Activated T-cell treated with anti-CD3 and anti-CD28 coated beads for 48 hours (primary cell): ENCODE results near the gene RNF181.
"Not testable (repeated sequence)": the region's sequence is repeated elsewhere in the genome, so short reads cannot be mapped to it uniquely, and the experiment has no call there.

Experiments
- DNase-seq: peaks from one replicate; pipeline ENCODE4 v3.0.0-alpha.2; 2020; ENCODE audit warnings: low read depth

The RNF181 gene

DNA sequence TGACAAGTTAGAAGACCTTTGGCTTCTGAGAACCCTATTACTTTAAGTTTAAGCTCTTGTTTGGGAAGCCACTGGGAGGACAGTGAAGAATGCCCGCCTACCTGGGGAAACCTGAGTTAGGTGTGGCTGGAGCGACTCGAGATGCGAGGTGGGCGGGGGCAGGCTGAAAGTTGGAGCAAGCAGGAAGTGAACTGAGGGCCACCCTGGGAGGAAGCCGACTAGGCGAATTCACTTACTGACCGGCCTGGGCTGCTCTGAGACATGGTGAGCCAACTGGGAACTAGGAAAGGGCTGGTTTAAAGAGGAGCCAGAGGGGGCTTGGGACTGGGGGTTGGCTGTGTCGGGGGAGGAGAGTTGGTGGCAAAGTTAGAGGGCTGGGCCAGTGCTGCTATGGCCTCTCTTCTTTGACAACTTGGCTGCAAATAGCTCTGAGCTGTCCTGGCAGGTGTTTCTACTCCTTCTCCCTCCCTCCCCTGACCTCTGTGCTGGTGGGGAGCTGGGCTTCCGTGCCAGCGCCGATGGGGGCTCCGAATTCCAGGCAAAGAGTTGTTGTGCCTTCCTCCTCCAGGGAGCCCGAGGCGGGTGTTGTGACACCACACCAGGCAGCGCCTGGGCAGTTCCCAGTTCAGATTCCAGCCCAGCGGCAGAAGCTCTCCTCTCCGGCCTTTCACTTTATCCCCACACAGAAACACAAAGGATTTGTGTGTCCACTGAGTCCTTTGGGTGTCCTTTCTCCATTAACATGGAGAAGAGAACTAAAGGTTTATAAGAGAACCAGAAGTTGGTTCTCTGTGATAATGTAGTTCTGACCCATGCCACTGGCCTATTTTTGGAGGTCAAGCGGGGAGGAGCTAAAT, 17.9 kb upstream of the RNF181 start, which contains the start of gene VAMP8:
Gene VAMP8, plus strand, starts transcription at position 201 of the 857 bp plus-strand sequence. Its CDS starts 61 bp downstream, at position 262.
- DNase-seq = peak; percentile 58

DNA sequence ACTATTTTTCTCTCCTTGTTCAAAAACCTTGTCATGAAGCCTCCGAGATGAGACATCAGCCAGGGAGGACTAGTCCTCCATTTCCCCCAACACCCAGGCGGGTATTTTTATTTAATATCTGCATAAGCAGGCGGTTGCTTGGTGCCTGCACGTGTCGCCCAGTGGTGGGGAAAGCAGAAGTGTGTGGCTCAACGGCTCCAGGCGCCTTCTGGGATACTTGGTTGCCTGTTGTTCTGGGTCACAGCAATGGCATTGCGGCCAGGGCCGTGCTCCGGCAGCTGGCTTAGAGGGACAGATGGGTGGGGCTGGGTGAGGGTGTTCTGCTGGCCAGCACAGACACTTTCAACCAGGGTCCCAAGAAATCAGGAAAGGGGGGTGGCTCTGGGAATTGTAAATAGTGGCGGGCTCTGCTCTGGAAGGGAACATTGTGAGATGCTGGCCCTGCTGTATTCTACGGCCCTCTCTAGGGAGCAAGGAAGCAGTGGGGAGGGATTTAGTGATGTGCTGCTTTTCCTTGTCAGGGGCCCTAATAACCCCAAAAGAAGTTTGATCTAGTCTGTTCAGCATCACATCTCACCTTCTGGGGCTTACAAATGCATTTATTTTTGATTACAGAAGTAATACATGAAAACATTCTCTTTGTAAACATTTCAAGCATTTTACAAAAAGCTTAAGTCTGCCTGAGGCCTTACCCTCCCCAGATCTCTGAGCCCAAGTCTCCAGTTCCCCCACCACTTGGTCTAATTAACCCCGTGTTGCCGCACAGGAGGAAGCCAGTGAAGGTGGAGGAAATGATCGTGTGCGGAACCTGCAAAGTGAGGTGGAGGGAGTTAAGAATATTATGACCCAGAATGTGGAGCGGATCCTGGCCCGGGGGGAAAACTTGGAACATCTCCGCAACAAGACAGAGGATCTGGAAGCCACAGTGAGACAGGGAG, 17.0 kb upstream of the RNF181 start:
- DNase-seq = no peak

DNA sequence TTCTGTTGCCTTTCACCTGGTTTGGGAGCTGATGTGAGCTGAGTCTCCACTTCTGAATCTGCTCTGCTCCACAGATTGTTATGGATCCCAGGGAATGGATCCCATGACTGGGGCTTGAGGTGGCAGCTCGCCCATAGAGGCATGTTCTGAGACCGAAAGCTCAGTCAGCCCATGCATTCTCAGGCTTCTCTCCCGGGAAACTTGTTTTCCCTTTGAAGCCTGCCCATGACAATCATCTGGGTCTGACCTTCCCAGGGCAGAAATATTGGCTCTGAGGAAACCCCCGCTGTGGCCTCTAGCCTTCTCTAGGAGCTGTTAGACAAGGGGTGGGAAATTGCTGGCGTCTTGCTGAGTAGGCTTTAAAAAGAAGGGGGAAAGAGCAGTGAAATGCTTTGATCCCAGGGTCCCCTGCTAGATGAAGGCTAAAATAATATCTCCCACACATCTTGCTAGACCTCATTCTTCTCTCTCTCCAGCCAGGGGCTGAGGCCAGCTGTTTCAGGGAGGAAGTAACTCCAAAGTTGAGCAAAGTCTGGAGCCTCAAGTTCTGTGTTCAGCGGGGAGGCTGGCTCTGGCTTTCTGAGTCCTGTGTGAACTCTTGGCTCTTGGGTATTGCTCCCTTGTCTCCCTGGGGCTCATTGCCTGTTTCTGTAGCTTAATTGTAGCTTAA, 16.1 kb upstream of the RNF181 start:
- no peak for DNase-seq

DNA sequence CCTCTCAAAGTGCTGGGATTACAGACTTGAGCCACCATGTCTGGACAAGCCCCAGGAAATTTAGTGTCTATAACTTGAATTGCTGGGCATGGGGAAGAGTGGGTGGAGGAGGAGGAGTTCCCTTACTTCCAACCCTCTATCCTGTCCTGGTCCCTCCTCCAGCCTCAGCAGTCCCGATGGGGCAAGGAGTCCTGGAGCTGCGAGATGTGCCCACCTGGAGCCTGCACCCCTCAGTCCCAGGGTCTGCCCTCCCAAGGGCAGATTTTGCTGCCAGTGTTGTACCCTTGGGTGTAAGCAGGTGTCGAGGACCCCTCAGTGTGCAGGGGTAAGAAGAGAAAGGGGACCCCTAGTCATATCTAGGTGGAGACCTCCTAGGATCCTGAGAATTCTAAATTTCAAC, 15.3 kb upstream of the RNF181 start:
- no peak for DNase-seq

GRCh38 chr2:85582492-85582891, 13.1 kb upstream of the RNF181 start:
- no peak for DNase-seq

DNA sequence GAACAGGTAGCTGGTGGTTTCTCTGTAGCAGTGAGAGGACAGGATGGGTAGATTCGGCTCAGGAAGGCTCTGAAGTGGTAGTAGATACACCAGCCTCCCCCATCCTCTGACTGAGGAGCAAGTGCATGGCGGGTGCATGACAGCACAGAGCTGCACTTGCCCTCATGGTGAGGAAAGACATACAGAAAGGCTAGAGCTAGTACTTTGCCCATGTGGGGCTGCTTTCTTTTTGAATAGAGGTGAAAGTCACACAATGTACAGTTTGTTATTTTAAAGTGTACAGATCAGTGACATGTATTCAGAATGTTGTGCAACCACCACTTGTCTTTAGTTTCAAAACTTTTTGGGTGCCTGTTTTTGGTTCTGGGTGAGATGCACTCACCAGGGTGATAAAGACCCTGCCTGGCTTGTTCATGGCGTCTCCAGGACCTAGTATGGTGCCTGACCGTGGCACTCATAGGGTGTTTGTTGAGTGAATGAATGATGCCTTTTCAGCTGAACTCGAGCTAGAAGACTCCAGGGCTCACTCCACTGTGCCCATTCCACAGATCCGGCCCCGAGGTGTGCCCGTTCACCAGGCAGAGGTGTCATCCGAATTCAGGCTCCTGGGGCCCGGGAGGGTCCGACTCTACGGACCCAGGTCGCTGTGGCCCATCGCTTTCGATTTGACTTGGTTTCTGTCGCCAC, 11.7 kb upstream of the RNF181 start:
- peak; percentile 34 for DNase-seq

- DNase-seq = no peak
Measured at GRCh38 chr2:85584354-85584856, 11.1 kb upstream of the RNF181 start, which contains the start of gene VAMP5. VAMP5 (plus strand) TSS chr2:85584431; CDS start chr2:85584491, 60 bp downstream.

DNA sequence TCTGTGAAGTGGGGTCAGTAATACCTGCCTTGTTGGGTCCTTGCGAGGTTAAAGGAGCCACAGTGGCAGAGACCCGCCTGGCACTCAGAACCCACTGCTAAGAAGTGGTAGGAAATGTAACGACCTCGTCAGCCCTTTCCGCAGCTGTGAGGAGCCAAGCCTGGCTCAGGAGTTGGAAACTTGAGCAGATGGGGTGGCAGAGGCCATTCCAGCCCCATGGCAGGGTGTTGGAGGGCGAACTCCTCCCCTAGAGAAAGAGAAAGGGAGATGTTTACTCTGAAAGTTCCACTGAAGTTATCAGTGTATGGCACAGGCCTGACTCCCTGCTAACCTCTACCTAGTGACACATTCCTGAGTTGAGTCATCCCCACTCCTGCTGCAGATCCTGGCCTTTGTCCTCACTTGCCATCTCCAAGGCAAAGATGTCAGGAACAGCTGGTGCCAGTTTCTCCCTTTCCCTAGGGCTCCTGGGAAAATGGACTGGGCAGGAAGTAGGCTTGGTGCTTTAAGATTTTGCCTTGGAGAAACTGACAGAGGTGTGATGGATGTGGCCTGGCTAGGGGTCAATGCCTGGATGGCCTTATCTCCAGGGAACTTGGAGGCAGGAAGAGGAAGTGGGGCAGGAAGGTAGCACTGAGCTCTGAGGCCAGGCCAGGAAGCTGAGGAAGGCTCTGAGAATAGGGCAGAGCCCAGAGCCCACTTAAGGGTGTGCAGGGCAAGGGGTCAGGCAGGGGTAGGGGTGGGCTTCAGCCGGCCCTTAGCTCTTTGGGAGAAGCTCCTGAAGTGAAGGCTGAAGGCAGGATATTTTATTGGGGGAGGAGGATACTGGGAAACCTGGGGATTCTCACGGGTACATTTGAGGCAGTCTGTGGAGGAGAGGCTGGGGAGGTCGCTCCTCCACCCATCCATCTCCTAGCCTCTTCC, 10.4 kb upstream of the RNF181 start:
- peak; percentile 9 for DNase-seq

GRCh38 chr2:85585781-85586105, 9.8 kb upstream of the RNF181 start:
- DNase-seq = no peak

DNA sequence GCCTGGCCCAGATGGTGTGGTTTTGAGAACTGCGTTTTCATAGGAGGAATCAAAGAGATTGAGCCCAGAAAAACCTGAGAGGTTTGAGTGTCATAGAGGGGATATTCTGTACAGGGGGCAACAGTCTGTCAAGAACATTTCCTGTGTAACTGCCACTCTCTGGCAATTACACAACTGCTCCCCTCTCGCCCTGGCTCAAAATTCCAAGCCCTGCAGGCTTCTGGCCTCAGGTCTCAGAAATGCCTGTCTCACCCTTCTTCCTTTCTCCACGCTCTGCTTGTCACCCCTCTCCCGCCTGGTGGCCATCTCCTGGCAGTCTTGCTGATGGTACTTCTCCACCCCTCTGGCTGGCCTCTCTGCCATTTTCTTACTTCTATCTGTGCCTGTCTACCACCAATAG, 7.3 kb upstream of the RNF181 start:
- no peak for DNase-seq

- no peak for DNase-seq
Measured at GRCh38 chr2:85588645-85589044, 6.9 kb upstream of the RNF181 start.

DNA sequence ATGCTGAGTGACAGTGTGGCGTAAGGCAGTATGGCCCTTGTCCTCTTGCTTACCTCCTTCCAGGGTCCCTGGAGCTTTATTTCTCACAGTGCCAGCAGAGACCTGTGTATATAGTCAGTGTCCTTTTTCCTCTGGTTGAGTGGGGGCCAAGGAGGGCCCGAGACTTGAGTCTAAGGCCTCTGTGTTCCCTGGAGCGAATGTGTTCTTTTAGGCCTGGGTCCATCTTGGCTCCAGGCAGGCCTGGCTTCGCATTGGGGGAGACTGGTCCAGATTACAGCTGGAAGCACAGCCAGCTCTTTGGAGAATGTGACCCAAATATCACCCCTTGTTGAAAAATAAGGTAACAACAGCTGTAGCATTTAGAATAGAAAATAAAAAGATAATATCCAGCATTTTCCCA, 6.4 kb upstream of the RNF181 start:
- DNase-seq = no peak

DNA sequence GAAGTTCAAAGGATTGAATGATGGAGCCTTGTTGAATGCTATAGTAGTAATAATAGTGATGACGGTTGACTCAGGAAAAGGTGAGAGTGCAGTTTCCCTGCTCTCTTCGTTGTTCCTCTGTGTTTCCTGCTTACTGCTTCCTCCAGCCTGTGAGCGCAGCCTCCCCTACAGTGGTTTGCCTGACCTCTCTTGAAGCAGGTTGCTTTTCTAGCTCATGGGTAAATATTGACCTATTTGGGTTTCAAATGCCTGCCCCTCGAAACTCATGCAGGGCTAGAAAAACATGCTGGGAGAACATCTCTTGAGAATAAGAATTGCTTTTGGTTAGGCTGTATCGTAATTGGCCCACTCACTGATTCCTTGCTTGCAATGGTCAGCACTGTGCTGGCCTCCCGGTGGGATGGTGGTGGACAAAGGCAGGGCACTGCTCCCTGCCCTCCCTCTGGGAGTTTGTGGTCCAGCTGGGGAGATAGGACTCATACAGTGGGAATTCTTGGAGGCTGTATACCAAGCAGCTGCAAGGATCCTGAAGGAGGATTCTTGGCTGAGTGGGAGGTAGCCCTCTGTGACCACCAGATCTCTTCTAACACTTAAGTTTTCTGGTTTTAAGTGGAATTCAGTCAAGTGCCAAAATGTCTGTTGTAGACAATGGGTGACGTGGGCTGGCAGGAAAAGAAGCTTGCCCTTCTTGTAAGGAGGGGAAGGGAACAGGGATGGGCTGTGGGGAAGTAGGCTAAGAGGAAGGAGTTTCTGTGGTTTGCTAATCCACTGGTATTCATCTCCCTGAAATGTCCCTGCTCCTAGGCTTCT, 5.4 kb upstream of the RNF181 start:
- no peak for DNase-seq

DNA sequence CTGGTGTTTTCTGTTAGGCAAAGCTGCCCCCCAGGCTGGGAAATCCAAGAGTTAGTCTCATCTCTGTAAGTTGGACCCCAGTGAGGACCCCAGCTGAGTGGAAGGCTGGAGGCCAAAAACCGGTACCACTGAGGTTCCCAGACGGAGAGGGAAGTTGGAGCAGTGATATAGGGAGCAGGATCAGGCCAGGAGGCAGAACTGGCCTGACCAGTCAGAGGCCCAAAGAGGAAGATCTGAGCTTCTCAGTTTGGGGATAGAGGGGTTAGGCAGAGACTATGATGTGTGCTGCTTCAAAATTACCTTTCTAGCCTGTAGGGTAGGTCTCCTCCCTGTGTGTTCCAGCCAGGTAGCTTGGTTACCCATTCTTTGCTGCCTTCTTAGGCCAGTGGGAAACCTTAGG, 4.6 kb upstream of the RNF181 start:
- no peak for DNase-seq

GRCh38 chr2:85591563-85591962, 4.0 kb upstream of the RNF181 start:
- DNase-seq = no peak

GRCh38 chr2:85592299-85592698, 3.2 kb upstream of the RNF181 start:
- not testable (repeated sequence) for DNase-seq

- DNase-seq = no peak
Measured at GRCh38 chr2:85593023-85593422, 2.5 kb upstream of the RNF181 start.

DNA sequence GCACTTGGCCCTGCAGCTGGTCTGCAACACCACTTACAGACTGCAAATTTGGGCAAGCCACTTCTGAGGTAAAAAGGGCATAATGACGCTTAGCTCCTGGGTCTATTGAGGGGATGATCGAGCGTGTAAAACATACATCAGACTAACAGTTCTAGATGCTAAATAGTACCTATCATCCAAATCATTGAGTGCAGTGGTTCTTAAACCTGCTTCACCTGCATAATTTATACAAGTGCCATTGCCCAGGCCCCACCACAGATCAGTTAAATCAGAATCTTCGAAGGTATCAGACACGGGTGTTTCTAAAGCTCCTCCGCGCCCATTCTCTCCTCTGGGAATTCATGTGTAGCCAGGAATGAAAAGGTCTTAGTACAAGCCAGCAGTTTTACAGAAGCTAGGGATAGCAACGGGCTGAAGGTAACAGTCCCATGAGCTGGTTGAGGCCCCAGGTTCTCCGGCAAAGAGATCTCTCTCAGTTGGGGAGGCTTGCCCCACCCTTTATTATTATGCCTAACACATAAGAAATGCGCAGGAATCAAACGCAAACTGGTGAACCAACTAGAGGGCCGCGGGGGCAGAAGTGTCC, 737 bp upstream of the RNF181 start:
- no peak for DNase-seq

DNA sequence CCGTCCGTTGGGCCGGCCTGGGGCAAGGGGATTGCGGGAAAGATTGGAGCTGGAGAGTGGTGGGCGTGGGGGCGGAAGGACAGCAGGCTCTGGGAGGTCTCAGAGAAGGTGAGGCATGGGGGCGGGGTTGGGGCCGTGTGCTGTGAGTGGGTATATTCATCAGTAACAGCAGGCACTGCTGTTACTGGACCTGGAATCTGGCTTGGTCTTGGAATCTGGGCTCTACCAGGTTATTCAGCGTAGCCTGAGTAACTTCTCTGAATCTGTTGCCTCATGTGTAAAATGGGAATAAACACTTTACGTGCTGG, 435 bp downstream of the RNF181 start:
- peak; percentile 24 for DNase-seq
